Measurements from ENCODE around the gene DUSP7. TPM values are rescaled to one million over a fixed set of nuclear protein-coding genes. Genes with fewer than 3 reads are reported as not detected.

DUSP7 gene
- total RNA-seq, 1 experiment from 2014 or later, result 18.8 TPM

DNA sequence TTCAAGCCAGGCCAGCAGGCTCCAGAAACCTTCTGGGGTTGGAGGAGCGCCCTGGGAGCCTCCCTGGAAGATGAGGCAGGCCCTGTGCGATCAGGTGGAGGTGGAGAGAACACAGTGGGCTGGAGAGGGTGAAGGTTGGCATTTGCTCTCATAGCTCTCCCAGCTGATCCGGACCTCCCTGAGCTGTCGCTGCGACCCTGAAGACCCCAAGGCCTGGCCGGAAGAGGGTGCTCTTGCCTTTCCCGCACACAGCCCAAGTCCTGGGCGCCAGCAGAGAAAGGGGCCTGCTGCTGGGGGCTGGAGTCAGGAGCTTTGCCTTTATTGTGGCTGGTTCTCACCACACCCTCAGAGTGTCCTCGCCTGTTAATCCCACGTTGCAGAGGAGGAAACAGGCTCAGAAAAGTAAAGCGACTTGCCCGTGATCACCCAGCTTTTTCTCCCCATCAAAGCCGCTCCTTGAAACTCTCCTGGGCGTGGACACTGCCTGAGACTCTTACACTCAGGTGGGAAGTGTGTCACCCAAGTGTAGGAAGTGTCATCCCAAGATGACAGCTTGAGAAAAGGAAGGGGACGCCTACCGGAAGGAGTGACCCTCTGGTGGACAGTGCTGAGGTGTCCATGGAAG lies 52.1 kb downstream of the DUSP7 start (continued):
- TF ChIP-seq, protein P1, sequence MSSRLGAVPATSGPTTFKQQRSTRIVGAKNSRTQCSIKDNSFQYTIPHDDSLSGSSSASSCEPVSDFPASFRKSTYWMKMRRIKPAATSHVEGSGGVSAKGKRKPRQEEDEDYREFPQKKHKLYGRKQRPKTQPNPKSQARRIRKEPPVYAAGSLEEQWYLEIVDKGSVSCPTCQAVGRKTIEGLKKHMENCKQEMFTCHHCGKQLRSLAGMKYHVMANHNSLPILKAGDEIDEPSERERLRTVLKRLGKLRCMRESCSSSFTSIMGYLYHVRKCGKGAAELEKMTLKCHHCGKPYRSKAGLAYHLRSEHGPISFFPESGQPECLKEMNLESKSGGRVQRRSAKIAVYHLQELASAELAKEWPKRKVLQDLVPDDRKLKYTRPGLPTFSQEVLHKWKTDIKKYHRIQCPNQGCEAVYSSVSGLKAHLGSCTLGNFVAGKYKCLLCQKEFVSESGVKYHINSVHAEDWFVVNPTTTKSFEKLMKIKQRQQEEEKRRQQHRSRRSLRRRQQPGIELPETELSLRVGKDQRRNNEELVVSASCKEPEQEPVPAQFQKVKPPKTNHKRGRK (CRISPR knock-in tag; IDR thresholded peaks at IDR 0.05; ENCODE audit: borderline replicate concordance), result no peak
- TF ChIP-seq ZNF671 (CRISPR knock-in tag; IDR thresholded peaks at IDR 0.05) (no peak), MYBL2 (CRISPR knock-in tag; IDR thresholded peaks at IDR 0.05) (no peak), ATF1 (CRISPR knock-in tag; IDR thresholded peaks at IDR 0.05) (no peak), ZNF423 (CRISPR knock-in tag; IDR thresholded peaks at IDR 0.05) (no peak), E2F1 (CRISPR knock-in tag; IDR thresholded peaks at IDR 0.05) (no peak), CBFB (CRISPR knock-in tag; IDR thresholded peaks at IDR 0.05; ENCODE audit: low read depth) (no peak), PRRX2 (CRISPR knock-in tag; IDR thresholded peaks at IDR 0.05) (no peak)
- TF ChIP-seq, protein P2, sequence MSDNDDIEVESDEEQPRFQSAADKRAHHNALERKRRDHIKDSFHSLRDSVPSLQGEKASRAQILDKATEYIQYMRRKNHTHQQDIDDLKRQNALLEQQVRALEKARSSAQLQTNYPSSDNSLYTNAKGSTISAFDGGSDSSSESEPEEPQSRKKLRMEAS (CRISPR knock-in tag; IDR thresholded peaks at IDR 0.05), result peak; percentile 36; the same call in 1 of the 2 replicates

GRCh38 chr3:52002748-52003147 lies 53.6 kb downstream of the DUSP7 start:
- peaks cover 50% of the 10 kb centered on the region for H3K4me1 Mint-ChIP-seq
- H3K36me3 Mint-ChIP-seq, result no peaks in the 10 kb centered on the region
- no peak overlapping the region for H3K4me3 Mint-ChIP-seq
- ChIA-PET CTCF (interaction anchor here (0.6 to 8.5 kb wide), 22 partner anchors 13 to 223 kb away, joined by 3 to 382 read pairs (median 6); partner anchors contain the start of genes ABHD14A, ABHD14B, ACY1 and DUSP7), POLR2A (interaction anchor here (1.6 to 1.7 kb wide), 2 partner anchors 34 to 51 kb away, joined by 4 to 5 read pairs; no protein-coding TSS in a partner anchor)
- no peaks in the 10 kb centered on the region for H3K9me3 Mint-ChIP-seq
- H3K27ac Mint-ChIP-seq, result no peak overlapping the region
- TF ChIP-seq TCF7 (CRISPR knock-in tag; IDR thresholded peaks at IDR 0.05; ENCODE audit: low read depth) (no peak), TEAD4 (CRISPR knock-in tag; IDR thresholded peaks at IDR 0.05) (no peak), EMX1 (CRISPR knock-in tag; IDR thresholded peaks at IDR 0.05) (no peak), RORB (CRISPR knock-in tag; IDR thresholded peaks at IDR 0.05) (no peak), GRHL2 (CRISPR knock-in tag; IDR thresholded peaks at IDR 0.05; ENCODE audit: insufficient replicate concordance, severe bottlenecking) (no peak), ZNF121 (CRISPR knock-in tag; IDR thresholded peaks at IDR 0.05) (no peak), ESRRA (CRISPR knock-in tag; IDR thresholded peaks at IDR 0.05; ENCODE audit: borderline replicate concordance) (no peak), KAT7 (CRISPR knock-in tag; IDR thresholded peaks at IDR 0.05; ENCODE audit: borderline replicate concordance) (no peak), PRRX2 (CRISPR knock-in tag; IDR thresholded peaks at IDR 0.05) (no peak), ELF4 (CRISPR knock-in tag; IDR thresholded peaks at IDR 0.05; ENCODE audit: low read depth) (no peak)
- TF ChIP-seq, protein P3, sequence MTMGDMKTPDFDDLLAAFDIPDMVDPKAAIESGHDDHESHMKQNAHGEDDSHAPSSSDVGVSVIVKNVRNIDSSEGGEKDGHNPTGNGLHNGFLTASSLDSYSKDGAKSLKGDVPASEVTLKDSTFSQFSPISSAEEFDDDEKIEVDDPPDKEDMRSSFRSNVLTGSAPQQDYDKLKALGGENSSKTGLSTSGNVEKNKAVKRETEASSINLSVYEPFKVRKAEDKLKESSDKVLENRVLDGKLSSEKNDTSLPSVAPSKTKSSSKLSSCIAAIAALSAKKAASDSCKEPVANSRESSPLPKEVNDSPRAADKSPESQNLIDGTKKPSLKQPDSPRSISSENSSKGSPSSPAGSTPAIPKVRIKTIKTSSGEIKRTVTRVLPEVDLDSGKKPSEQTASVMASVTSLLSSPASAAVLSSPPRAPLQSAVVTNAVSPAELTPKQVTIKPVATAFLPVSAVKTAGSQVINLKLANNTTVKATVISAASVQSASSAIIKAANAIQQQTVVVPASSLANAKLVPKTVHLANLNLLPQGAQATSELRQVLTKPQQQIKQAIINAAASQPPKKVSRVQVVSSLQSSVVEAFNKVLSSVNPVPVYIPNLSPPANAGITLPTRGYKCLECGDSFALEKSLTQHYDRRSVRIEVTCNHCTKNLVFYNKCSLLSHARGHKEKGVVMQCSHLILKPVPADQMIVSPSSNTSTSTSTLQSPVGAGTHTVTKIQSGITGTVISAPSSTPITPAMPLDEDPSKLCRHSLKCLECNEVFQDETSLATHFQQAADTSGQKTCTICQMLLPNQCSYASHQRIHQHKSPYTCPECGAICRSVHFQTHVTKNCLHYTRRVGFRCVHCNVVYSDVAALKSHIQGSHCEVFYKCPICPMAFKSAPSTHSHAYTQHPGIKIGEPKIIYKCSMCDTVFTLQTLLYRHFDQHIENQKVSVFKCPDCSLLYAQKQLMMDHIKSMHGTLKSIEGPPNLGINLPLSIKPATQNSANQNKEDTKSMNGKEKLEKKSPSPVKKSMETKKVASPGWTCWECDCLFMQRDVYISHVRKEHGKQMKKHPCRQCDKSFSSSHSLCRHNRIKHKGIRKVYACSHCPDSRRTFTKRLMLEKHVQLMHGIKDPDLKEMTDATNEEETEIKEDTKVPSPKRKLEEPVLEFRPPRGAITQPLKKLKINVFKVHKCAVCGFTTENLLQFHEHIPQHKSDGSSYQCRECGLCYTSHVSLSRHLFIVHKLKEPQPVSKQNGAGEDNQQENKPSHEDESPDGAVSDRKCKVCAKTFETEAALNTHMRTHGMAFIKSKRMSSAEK (CRISPR knock-in tag; IDR thresholded peaks at IDR 0.05; ENCODE audit: borderline replicate concordance), result no peak
- TF ChIP-seq, protein P1 (CRISPR knock-in tag; IDR thresholded peaks at IDR 0.05; ENCODE audit: borderline replicate concordance), result no peak
- TF ChIP-seq, protein P4, sequence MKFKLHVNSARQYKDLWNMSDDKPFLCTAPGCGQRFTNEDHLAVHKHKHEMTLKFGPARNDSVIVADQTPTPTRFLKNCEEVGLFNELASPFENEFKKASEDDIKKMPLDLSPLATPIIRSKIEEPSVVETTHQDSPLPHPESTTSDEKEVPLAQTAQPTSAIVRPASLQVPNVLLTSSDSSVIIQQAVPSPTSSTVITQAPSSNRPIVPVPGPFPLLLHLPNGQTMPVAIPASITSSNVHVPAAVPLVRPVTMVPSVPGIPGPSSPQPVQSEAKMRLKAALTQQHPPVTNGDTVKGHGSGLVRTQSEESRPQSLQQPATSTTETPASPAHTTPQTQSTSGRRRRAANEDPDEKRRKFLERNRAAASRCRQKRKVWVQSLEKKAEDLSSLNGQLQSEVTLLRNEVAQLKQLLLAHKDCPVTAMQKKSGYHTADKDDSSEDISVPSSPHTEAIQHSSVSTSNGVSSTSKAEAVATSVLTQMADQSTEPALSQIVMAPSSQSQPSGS (CRISPR knock-in tag; IDR thresholded peaks at IDR 0.05; ENCODE audit: borderline replicate concordance, low read depth), result no peak
- DNase-seq (ENCODE audit: low spot score) (no peak), ATAC-seq (no peak)
- no peaks in the 10 kb centered on the region for H3K27me3 Mint-ChIP-seq (ENCODE audit: low read depth)

Measured in WTC11 (cell line).